ENCODE data around the gene SLC16A6.
"Not testable (repeated sequence)": the region's sequence is repeated elsewhere in the genome, so short reads cannot be mapped to it uniquely, and the experiment has no call there.

Gene SLC16A6

DNA sequence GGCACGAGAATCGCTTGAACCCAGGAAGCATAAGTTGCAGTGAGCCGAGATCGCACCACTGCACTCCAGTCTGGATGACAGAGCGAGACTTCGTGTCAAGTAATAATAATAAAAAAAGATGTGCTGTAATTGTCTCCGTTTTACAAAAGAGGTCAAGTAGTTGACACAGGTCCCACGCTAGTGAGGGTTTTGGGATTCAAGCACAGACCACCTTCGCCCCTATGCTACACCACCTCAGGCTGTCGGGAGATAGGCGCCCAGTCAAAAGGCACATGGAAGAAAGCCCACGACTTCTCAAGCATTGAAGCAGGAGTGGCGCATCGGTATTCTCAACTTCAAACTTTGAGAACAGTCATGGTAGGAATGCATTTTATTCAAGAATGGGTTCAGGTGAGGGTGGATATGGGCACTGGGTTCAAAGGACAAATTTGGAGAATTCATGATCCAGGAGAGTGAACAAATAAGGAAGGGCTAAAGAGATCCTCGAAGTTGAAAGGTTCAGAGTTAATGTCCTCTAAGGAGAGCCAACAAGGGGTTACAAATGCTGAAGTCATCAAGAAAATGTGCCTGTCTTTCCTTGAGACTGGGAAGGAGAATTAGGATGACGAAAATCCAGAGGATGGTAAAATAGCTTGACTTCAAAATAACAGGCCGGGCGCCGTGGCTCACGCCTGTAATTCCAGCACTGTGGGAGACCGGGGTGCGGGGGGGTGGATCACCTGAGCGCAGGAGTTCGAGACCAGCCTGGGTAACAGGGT is 44.5 kb downstream of the SLC16A6 start:
- DNase-seq, result no peak

DNA sequence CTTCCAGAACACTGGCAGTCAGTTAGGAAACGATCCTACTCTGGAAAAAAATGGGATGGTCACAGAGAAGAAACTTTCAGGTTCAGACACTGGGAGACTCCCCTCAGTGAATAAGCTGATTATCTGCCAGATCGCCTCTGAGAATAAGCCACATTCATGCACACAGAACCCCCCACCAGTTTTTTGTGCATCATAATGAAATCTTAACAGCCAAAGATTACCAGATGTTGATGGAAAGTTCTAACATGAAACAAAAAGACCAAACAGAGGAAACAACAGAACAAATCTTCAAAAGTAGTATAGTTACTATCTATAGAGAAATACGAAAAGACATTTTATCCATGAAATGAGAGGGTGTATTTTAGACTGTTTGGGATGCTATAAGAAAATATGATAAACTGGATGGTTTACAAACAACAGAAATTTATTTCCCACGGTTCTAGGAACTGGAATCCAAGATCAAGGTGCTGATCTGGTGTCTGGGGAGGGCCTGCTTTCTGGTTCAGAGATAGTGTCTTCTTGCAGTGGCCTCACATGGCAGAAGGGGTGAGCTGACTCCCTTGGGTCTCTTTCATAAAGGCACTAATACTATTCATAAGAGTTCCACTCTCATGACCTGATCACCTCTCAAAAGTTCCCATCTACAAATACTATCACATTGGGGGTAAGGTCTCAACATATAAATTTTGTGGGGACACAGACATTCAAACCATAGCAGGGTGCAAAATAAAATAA is 51.1 kb downstream of the SLC16A6 start:
- DNase-seq, result no peak

DNA sequence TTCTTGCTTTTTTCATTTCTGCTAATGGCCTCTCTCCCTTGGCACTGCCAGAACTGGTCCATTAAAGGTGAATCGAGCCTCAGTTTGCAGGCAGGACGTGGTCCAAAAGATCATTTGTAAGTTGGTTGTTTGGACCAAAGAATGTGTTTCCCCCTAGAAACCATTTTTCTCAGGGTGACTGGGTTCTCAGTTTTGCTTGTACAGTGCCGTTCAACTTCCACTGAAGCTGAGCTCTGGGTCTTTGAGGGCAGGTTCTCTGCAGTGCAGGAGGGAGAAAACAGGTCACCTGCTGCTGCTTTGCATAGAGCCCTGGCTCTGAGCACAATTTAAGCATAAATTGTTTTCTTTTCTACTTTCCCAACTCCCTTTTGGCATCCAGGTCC is 52.1 kb downstream of the SLC16A6 start:
- no peak for DNase-seq

DNA sequence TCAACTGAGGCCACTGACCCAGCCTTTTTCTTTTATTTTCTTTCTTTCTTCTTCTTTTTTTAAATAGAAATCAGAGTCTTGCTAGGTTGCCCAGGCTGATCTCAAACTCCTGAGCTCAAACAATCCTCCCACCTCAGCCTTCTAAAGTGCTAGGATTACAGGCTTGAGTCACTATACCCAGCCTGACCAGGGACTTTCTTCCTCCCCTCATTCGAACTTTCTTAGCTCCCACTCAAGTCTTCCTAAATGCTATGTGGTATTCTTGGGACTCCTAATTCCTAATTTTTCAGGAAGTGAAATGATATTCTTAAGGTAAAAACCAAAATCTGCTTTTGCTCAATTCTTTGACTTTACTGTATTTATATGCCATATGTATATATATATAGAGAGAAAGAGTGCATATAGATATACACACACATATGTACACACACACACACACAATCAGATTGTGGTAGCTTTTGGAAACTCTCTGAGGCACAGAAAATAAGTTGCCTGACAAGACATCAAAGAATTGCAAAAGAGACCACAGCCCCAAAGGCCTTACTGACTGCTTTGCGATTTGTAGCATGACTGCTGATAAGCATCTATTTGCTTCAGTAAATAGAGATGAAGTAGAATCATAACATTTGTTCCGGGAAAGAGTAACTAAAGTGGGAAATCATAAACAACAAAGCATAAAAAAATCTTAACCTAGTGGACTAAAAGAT is 52.6 kb downstream of the SLC16A6 start:
- no peak for DNase-seq

DNA sequence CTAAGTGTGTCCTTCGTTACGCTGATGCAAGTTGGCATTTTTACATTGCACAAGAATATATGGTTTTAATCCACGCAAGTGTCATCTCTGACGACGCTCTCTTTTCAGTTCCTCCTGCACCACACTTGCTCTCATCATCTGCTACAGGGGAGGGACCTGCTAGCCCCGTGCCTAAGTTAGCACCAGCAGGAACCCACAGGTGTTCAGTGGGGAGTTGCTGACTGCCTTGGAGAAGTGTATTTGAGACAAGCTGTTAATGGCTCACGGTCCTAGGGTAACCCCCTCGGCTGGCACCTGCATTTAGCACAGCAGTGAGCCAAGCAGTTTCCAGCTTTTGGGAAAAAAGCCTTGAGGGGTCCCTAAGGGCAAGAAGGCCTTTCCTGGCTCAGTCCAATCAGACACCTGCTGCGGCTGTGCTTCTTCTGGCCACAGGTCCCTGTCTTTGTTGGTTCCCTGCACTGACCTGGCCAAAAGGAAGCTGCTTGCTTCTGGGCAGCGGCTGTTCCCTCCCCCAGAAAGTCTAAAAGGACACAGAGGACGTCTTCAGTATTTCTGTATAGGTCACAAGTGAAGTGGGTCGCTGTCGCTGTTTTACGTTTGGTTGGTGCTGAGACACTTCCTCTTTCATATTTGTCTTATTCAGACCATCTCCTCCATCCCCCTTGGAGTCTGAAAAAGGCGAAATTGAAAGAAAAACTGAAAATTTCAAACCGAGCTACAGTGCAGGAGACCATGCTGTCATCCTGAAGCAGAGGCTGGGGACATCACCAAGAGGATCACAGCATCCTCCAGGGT is 53.4 kb downstream of the SLC16A6 start:
- not testable (repeated sequence) for DNase-seq

DNA sequence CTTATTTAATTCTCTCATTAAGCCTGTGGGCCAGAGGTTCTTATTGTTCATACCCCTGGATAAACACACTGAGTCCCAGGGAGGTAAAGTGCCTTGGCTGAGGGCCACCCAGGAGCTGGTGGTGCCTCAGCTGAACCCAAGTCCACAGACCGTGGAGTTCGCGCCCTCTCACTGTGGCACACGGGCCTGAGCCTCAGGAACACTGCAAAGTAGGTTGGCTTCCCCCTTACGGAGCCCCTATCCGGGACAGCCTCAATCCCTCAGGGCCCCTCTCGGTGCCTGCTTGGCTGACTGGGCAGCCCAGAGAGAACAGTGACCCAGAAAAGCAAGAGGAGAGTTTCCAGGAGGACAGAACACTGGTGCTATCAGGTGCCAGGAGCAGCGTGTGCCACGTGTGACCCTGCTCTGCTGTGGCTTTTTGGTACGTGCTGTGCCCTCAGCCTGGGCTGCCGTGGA is 55.6 kb downstream of the SLC16A6 start:
- not testable (repeated sequence) for DNase-seq

DNA sequence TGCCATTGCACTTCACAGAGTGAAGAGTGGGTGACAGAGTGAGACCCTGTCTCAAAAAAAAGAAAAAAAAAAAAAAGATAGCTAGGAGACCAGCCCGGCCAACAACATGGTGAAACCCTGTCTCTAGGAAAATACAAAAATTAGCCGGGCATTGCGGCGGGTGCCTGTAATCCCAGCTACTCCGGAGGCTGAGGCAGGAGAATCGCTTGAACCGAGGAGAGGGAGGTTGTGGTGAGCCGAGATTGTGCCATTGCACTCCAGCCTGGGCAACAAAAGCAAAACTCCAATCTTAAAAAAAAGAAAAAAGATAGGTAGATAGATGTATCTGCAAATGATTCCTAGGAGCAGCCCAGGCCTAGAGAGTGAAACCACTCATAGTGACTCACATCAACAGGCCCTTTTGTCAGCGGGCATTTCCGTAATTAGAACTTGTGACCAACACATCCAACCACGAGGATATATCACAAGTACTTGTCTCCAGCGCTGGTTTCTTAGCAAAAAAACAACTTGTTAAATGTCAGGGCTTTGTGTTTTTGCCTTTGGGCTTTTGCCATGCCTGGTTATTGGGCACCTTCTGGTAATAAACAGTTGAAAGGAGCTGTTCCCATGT is 56.1 kb downstream of the SLC16A6 start:
- DNase-seq, result not testable (repeated sequence)

DNA sequence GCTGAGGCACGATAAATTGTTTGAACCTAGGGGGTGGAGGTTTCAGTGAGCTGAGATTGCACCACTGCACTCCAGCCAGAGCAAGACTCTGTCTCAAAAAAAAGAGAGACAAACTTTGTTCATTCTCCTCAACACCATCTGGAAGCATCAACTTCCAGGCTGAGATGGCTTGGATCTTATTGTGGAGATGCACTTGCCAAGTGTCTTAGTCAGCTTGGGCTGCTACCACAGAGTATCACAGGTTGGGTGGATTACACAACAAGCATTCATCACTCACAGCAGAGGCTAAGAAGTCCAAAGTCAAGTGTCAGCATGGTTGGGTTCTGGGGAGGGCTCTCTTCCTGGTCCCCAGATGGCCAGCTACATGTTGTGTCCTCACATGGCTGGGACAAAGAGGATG is 58.2 kb downstream of the SLC16A6 start:
- DNase-seq, result not testable (repeated sequence)

DNA sequence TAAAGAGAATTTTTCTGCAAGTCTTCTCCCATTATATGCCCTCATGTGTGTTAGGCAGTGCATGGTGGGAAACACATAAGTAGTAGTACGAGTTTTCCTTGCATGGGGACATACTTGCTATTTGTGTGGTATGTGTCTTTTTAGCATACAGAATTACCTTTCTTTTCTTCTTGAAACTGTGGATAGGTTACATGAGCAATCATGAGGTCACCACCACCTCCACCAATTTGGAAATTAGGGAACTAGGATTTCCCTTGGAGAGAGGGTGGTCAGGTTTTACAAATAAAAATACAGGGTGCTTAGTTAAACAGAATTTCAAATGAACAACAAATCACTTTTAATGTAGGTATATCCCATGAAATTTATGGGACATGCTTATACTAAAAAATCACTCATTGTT is 59.4 kb downstream of the SLC16A6 start:
- no peak for DNase-seq

DNA sequence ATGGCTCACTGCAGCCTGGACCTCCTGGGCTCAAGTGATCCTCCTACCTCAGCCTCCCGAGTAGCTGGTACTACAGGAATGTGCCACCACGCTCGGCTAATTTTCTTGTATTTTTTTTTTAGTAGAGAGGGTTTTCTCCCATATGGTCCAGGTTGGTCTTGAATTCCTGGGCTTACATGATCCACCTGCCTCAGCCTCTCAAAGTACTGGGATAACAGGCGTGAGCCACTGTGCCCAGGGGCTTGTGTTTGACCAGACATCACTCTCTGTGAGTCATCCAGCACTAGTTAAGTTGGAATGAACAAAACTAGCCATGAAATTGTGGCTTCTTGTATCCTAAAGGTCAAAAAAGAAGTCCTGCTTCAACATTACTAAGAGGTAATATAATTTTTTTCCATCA is 59.8 kb downstream of the SLC16A6 start:
- not testable (repeated sequence) for DNase-seq

DNA sequence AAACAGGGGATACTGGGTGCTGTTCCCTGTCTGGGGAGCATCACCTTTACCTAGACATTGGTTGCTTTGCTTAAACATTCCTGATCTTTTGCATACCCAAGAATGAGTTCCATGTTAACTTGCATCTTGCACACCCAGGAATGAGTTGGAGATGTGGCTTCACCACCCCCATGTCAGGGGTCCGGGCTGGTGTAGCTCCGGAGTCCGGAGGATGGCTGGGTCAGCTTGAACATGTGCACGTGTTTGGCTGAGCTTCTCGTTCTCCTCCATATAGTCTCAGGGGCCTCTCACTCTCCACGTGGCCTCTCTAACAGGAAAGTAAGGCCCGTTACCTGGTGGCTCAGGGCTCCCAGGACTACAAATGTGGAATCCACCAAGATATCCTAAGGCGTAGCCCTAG is 61.3 kb downstream of the SLC16A6 start:
- no peak for DNase-seq

DNA sequence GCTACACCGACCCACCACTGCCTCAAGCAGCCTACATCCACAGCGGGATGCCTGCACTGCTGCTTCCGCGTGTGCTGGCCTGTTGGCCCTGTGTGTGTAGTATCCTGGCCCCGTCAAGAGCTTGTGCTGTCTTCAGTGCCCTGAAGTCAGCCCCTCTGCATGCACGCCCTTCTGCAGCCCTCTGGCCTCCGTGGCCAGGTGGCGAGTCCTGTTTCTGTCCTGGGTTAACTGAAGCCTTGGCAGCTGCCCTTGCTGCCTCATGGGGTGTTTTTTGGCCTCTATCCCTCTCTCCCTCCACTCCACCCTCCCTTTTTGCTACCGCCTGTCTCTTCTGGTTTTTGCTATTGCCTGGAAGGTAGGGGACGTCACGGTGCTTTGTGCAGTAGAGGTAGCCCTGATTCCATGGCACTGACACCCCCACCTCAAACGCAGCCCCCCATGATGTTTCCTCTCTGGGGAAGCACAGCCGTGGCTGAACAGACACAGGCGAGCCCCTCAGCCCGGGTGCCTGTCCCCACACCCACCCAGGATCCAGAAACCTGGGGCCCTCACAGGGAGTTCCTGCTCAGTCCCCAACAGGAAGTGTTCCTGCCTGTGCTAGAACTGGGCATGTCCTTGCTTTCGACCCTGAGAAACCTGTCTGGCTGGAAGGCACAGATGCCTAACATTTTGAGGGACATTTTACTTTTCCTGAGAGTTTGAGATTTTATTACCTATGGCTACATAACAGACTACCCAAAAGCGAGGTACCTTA is 61.9 kb downstream of the SLC16A6 start:
- DNase-seq, result no peak

DNA sequence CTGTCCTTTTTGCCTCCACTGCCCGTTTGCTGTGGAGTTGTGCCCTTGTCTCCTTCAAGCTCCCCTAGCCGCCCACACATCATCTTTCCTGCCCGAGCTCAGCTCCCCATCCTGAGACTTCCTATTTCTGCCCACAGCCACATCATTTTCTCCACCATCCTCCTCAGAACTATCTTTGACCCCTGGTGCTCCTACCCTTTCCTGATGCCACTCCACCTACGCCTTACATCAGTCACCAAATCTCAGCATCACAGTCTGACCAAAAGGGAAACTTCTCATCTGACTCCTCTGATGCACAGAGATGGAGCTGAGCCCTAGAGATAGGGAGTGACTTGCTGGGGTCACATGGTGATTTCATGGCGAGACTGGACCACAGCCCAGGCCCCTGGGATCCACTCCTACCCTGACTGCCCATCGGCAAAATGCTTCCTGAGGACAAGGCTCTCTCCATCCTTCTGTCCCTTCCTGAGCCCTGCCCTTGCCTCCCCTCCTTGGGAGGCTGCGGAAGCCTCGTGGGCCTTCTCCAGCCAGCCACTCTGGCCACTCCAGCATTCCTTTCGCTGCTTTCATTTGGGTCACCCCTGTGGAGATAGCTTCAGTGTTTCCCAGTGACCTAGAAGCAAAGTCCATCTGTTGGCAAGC is 62.8 kb downstream of the SLC16A6 start:
- not testable (repeated sequence) for DNase-seq

DNA sequence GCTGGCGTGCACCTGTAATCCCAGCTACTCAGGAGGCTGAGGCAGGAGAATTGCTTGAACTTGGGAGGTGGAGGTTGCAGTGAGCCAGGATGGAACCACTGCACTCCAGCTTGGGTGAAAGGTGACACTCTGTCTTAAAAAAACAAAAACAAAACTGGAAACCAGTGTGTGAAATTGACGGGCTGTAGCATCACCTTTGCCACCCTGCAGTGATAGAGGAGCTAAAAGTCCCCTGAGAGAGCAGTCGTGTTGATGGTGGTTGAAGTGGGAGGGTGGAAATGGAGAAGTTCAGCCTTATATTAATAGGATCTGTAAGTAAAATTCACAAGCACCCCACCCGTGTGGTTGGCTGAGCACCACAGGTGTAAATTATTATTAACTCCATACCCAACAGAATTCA is 65.9 kb downstream of the SLC16A6 start:
- DNase-seq, result not testable (repeated sequence)

DNA sequence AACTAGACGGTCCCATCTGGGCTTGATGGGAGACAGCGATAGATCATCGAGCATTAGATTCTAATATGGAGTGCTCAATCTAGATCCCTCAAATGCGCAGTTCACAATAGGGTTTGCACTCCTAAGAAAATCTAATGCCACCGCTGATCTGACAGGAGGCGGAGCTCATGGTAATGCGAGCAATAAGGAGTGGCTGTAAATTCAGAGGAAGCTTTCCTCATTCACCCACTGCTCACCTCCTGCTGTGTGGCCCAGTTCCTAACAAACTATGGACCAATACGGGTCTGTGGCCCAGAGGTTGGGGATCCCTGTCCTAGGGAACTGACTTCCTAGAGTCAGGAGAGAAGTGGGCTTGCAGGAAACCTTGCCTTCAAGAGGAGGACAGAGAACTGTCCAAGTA is 68.3 kb downstream of the SLC16A6 start:
- no peak for DNase-seq

DNA sequence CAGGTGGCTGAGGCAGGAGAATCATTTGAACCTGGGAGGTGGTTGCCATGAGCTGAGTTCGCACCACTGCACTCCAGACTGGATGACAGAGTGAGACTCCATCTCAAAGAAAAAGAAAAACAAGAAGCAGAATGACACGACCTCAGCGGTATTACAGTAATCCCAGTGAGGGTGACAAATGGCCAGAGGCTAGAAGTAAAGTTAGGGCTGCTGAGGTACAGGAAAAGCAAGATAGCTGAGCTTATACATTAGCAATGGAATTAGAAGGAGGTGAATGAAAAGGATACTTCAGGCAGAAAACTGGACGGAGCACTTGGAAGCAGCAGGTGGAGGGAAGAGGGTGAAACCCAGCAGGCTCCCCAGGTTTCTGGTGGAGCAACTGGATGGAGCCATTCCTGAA is 69.1 kb downstream of the SLC16A6 start:
- no peak for DNase-seq

DNA sequence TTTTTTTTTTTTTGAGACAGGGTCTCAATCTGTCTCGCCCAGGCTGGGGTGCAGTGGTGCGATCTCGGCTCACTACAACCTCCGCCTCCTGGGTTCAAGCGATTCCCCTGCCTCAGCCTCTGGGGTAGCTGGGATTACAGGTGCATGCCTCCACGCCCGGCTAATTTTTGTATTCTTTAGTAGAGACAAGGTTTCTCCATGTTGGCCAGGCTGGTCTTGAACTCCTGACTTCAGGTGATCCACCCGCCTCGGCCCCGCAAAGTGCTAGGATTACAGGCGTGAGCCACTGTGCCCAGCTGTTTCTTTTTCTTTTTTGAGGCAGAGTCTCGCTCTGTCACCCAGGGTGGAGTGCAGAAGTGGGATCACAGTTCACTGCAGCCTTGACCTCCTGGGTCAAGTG is 70.1 kb downstream of the SLC16A6 start:
- not testable (repeated sequence) for DNase-seq

DNA sequence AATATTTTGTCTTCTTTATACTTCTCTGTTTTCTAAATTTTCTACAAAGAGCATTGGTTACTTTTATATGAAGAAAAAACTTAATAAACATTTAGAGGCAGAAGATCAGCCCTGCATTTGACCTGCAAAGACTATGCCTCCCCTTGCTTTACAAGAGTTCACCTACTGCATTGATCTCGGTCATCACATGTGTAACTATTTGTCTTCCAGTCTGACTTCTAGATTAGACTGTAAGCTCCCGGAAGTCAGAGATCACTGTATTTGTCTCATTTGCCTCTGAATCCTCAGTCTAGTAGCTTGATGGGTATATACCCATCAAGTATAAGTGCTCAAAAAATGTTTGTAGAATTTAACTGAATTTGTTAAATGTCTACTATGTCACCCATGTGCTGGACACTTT is 70.7 kb downstream of the SLC16A6 start:
- not testable (repeated sequence) for DNase-seq

DNA sequence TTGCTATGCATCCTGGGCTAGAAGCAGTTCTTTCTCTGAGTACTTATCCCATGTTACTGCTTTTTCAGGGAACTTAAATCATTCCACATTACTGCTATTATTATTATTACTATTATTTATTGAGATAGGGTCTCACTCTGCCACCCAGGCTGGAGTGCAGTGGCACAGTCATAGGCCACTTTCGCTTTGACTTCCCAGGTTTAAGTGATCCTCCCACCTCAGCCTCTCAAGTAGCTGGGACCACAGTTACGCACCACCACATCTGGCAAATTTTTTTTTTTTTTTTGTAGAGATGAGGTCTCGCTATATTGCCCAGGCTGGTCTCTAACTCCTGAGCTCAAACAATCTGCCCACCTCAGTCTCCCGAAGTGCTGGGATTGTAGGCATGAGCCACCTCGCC is 71.5 kb downstream of the SLC16A6 start:
- not testable (repeated sequence) for DNase-seq

Measured in right hindlimb (tissue), 1 donor.